ENCODE measurements around the gene ZNF277.
"Not testable (repeated sequence)": the region's sequence is repeated elsewhere in the genome, so short reads cannot be mapped to it uniquely, and the experiment has no call there.

The ZNF277 gene

DNA sequence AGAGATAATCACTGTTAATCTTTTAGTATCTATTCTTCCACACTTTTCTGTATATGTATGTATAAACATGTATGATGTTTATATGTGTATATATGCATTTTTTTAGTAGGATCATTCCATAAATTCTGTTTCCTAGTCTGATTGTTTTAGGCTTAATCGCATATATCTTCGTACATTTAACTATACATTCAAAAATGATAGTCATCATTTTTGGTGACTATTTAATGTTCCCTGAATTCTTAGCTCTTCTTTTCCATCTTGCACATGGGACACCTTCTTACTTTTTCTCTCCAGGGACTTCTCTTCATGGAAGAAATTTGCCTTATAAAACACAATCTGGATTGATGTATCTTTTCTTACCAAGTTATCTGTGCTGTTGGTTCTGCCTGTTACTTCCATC lies 42.1 kb downstream of the ZNF277 start:
- TF ChIP-seq, protein P1, sequence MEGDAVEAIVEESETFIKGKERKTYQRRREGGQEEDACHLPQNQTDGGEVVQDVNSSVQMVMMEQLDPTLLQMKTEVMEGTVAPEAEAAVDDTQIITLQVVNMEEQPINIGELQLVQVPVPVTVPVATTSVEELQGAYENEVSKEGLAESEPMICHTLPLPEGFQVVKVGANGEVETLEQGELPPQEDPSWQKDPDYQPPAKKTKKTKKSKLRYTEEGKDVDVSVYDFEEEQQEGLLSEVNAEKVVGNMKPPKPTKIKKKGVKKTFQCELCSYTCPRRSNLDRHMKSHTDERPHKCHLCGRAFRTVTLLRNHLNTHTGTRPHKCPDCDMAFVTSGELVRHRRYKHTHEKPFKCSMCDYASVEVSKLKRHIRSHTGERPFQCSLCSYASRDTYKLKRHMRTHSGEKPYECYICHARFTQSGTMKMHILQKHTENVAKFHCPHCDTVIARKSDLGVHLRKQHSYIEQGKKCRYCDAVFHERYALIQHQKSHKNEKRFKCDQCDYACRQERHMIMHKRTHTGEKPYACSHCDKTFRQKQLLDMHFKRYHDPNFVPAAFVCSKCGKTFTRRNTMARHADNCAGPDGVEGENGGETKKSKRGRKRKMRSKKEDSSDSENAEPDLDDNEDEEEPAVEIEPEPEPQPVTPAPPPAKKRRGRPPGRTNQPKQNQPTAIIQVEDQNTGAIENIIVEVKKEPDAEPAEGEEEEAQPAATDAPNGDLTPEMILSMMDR (IDR thresholded peaks at IDR 0.05; ENCODE audit: borderline replicate concordance, insufficient read depth, low read depth, low read length): no peak
- H3K4me3 ChIP-seq (ENCODE audit: low read depth, low read length): no peak overlapping the region

DNA sequence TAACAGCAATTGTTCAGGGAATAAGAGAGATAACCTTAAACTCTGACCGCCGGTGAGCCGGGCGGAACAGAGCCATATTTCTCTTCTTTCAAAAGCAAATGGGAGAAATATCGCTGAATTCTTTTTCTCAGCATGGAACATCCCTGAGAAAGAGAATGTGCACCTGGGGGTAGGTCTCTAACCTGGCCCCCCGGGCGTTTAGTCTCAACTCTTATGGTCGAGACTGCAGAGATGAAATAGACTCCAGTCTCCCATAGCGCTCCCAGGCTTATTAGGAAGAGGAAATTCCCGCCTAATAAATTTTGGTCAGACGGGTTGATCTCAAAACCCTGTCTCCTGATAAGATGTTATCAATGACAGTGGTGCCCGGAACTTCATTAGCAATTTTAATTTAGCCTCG lies 43.5 kb downstream of the ZNF277 start:
- not testable (repeated sequence) for H3K4me3 ChIP-seq (ENCODE audit: low read depth, low read length)

DNA sequence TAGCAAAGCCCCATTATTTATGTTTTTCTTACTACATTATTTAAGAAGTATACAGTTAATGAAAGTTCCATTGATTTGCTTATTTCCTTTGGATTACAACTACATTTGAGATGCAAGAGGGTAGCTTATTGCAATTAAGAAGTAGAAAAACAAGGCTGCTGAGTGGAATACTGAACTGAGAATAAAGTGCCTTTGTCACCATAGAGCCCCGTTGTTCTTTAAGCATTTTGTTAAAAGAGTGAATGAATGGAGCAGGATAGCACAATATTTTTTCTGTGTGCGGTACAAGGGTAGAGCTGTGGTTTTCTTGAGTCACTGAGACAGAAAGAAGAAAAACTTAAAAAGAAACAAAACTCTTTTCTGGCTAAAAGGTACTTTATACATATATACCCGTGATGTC lies 45.6 kb downstream of the ZNF277 start:
- TF ChIP-seq, protein P1 (IDR thresholded peaks at IDR 0.05; ENCODE audit: borderline replicate concordance, insufficient read depth, low read depth, low read length): no peak
- H3K4me3 ChIP-seq (ENCODE audit: low read depth, low read length): no peak overlapping the region

DNA sequence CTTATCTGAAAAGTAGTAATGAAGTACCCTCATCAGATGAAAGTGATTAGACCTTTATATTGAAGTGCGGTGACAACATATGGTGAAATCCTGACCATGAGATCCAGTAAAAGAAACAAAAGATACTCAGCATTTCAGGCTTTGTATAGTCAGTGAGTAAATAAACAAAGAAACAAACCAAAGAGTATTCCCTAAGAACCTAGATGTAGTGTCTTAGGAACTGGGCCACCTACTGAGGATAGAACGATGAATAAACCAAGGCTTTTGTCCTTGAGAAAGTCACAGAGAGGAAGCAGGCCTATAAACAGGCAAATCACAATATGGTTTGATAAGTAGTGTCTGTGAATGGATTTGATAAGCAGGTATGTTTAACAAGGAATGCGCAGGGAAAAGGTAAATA lies 46.2 kb downstream of the ZNF277 start:
- TF ChIP-seq, protein P1 (IDR thresholded peaks at IDR 0.05; ENCODE audit: borderline replicate concordance, insufficient read depth, low read depth, low read length): no peak
- no peak overlapping the region for H3K4me3 ChIP-seq (ENCODE audit: low read depth, low read length)

DNA sequence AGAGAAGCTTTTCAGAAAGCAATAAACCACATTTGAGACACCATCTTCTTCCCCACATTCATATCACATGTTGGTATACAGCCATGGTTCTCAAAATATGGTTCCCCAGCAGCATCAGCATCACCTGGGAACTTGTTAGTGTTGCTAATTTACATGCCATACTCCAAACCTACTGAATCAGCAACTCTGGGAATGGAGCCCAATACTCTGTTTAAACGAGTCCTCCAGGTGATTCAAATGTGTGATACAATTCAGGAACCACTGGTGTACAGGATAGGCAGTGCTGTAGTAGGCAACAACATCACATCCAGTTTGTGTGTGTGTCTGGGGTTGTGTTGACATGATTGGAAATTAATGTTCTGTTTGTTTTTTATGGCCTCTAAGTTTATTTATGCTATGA lies 47.7 kb downstream of the ZNF277 start:
- no peak overlapping the region for H3K4me3 ChIP-seq (ENCODE audit: low read depth, low read length)
- TF ChIP-seq, protein P1 (IDR thresholded peaks at IDR 0.05; ENCODE audit: borderline replicate concordance, insufficient read depth, low read depth, low read length): no peak

DNA sequence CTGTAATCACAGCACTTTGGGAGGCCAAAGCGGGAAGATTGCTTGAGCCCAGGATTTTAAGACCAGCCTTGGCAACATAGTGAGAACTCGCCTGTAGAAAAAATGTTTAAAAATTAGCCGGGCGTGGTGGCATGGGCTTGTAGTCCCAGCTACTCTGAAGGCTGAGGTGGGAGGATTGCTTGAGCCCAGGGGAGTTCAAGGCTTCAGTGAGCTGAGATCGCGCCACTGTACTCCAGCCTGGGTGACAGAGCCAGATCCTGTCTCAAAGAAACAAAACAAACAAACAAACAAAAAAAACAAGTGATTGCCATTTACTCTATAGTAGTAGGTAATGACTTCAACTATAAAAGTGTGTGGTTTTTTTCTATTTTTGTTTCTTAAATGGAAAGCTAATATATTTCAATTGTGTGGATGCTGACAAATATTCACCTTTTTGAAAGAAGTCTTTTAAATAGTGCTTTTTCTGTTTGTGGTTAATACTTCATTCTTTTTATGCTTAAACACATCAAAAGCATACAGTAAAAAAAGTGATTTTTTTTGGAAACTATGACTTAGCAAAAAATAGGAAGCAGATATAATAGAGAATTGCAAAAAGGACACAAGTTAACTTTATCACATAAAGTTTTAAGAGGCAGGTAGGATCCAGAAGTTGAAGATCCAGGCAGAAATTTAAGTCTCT lies 48.4 kb downstream of the ZNF277 start:
- TF ChIP-seq, protein P1 (IDR thresholded peaks at IDR 0.05; ENCODE audit: borderline replicate concordance, insufficient read depth, low read depth, low read length): no peak
- no peak overlapping the region for H3K4me3 ChIP-seq (ENCODE audit: low read depth, low read length)

DNA sequence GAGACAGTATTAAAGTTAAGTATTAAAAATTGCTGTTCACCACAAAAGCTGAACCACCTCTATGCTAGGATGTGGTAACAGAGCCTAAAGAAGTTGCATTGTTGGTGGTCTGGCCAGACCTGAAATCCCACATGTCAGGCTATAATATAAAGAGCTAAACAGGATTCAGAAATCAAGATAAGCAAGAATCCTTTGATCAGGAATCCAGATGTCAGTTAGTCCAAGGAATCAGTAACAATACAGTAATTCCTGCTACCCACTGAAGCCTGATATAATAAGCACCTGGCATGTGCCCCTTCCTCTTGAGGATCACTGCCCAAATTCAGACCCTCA lies 48.9 kb downstream of the ZNF277 start:
- TF ChIP-seq, protein P1 (IDR thresholded peaks at IDR 0.05; ENCODE audit: borderline replicate concordance, insufficient read depth, low read depth, low read length): no peak
- no peak overlapping the region for H3K4me3 ChIP-seq (ENCODE audit: low read depth, low read length)

DNA sequence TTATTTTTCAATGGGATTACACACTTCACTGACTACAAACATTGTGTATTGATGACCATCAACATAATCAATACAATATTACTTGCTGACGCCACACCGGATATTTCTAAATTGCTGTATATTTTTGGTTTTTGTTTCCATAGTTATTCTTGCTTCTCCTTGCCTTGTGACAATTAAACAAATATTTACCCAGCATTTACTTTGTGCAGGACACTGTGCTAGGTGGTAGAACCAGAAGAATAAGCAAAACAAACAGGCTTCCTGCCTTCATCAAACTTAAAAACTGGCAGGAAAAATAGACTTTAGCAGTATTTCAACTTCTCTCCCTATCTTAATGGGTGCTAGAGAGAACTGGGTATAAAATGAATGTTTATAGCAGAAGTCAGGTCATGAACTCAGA lies 50.6 kb downstream of the ZNF277 start:
- H3K4me3 ChIP-seq (ENCODE audit: low read depth, low read length): no peak overlapping the region
- TF ChIP-seq, protein P1 (IDR thresholded peaks at IDR 0.05; ENCODE audit: borderline replicate concordance, insufficient read depth, low read depth, low read length): no peak
